Endothelial cell (in vitro differentiated cells): ENCODE measurements around the gene CCDC158. TPM values are rescaled to one million over a fixed set of nuclear protein-coding genes. Genes with fewer than 3 reads are reported as not detected.

Experiments
- DNase-seq: peaks from one replicate; pipeline ENCODE4 v3.0.0; 2021; ENCODE audit warnings: low spot score
- H3K27ac Mint-ChIP-seq: one replicate; pipeline ENCODE4 v1.8.0; 2021; ENCODE audit warnings: mixed read lengths, inconsistent platforms; ENCODE audit not compliant: unreplicated experiment
- H3K27me3 Mint-ChIP-seq: one replicate; pipeline ENCODE4 v1.8.0; 2021; ENCODE audit warnings: mild to moderate bottlenecking, moderate library complexity, mixed read lengths, inconsistent platforms; ENCODE audit not compliant: unreplicated experiment
- H3K36me3 Mint-ChIP-seq: one replicate; pipeline ENCODE4 v1.8.0; 2021; ENCODE audit warnings: mild to moderate bottlenecking, low read depth, mixed read lengths, inconsistent platforms; ENCODE audit not compliant: unreplicated experiment
- H3K4me1 Mint-ChIP-seq: one replicate; pipeline ENCODE4 v1.8.0; 2021; ENCODE audit warnings: mild to moderate bottlenecking, mixed read lengths, inconsistent platforms; ENCODE audit not compliant: unreplicated experiment
- H3K4me3 Mint-ChIP-seq: one replicate; pipeline ENCODE4 v1.8.0; 2021; ENCODE audit warnings: mild to moderate bottlenecking, mixed read lengths, inconsistent platforms; ENCODE audit not compliant: unreplicated experiment
- H3K9me3 Mint-ChIP-seq: one replicate; pipeline ENCODE4 v1.8.0; 2021; ENCODE audit warnings: mixed read lengths, inconsistent platforms; ENCODE audit not compliant: unreplicated experiment
- CTCF ChIP-seq: fragments of 200-600 bp; sonication (generic); IDR thresholded peaks from one replicate; pipeline ENCODE4 v1.5.0; 2021; ENCODE audit warnings: antibody characterized with exemption; ENCODE audit not compliant: unreplicated experiment
- total RNA-seq: library from RNA; stranded (reverse); fragmentation: NEBNext Ultra II Directional; extraction: Animal tissue kit (Norgen Biotek cat#: 25700); gene quantifications from one replicate; pipeline ENCODE4 v1.2.1, GENCODE V29; 2021; ENCODE audit not compliant: unreplicated experiment

CCDC158 gene
- total RNA-seq, 1 donor from 2014 or later: not detected

GRCh38 chr4:76301068-76301774 lies 119.7 kb downstream of the CCDC158 start:
- Mint-ChIP-seq H3K9me3 (peaks cover 3% of the 10 kb centered on the region), H3K27ac (no peak overlapping the region), H3K27me3 (peaks cover 4% of the 10 kb centered on the region), H3K36me3 (peaks cover 10% of the 10 kb centered on the region), H3K4me1 (peaks cover 40% of the 10 kb centered on the region), H3K4me3 (no peak overlapping the region)
- no peak for DNase-seq
- no peak for TF ChIP-seq CTCF

DNA sequence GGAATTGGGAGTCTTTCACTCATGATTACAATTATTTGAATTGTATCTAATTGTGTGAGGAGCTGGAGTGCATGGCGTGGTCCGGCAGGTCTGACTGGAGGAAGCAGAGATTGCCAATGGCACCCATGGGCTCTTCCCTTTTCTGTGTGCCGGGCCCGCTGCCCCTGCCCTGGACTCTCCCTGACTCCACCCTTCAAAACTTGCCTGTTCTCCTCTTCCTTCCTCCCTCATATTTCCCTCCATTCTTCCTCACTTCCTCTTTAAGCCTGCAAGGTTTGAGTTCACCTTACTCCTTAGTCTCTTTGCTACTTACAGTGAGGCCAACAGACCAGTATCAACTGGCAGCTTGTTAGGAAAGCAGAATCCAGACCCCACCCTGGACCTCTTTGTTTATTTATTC lies 120.9 kb downstream of the CCDC158 start:
- Mint-ChIP-seq H3K4me3 (peak overlapping the region; percentile 8), H3K36me3 (peaks cover 10% of the 10 kb centered on the region), H3K27me3 (peaks cover 2% of the 10 kb centered on the region), H3K4me1 (peaks cover 34% of the 10 kb centered on the region), H3K9me3 (peaks cover 5% of the 10 kb centered on the region), H3K27ac (peak overlapping the region; percentile 32)
- no peak for DNase-seq
- no peak for TF ChIP-seq CTCF

DNA sequence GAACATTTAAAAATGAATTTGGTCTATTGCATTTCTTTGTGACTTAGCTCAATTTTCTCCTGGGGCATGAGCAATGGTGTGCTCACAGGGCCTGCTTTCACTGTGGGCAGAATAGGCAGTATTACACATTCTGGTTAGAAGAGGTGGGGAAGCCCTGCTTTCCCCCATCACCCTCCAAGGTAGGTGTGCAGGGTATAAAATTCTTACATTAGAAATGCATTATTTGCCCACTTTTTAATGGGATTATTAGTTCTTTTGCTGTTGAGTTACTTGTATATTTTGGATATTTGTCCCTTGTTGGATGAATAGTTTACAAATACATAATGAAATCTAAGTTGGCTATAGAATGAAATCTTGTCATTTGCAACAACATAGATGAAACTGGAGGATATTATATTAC lies 122.7 kb downstream of the CCDC158 start:
- Mint-ChIP-seq H3K27me3 (peaks cover 1% of the 10 kb centered on the region), H3K27ac (no peak overlapping the region), H3K9me3 (peaks cover 5% of the 10 kb centered on the region), H3K4me1 (peaks cover 29% of the 10 kb centered on the region), H3K4me3 (no peak overlapping the region), H3K36me3 (peaks cover 10% of the 10 kb centered on the region)
- TF ChIP-seq CTCF: no peak
- DNase-seq: no peak

DNA sequence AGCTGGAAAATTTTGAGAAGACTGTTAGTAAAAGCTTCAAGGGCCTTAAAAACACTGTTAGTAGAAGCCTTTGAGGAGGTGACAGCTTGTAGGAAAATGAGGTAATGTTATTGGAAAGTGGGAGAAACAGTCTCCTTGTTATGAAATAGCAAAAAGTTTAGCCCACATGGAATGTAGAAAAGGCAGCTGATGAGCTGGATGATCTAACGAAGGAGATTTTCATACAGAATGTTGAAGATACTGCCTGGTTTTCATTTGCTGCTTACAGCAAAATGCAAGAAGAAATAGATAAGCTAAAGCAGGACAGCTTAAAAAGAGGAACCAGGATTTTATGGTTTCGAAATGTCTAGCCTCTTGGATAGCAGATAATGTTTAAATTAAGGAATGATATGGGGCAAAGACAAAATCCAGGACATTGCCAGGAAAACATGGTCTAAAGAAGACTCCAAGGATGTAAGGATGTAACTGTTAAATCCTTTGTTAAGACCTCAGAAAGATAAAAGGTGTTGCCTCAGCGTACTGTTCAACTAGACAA lies 124.6 kb downstream of the CCDC158 start:
- H3K27ac Mint-ChIP-seq: no peak overlapping the region
- no peak for TF ChIP-seq CTCF
- H3K36me3 Mint-ChIP-seq: peaks cover 10% of the 10 kb centered on the region
- H3K4me3 Mint-ChIP-seq: no peak overlapping the region
- H3K9me3 Mint-ChIP-seq: peaks cover 5% of the 10 kb centered on the region
- DNase-seq: no peak
- peaks cover 19% of the 10 kb centered on the region for H3K4me1 Mint-ChIP-seq
- H3K27me3 Mint-ChIP-seq: peaks cover 1% of the 10 kb centered on the region

DNA sequence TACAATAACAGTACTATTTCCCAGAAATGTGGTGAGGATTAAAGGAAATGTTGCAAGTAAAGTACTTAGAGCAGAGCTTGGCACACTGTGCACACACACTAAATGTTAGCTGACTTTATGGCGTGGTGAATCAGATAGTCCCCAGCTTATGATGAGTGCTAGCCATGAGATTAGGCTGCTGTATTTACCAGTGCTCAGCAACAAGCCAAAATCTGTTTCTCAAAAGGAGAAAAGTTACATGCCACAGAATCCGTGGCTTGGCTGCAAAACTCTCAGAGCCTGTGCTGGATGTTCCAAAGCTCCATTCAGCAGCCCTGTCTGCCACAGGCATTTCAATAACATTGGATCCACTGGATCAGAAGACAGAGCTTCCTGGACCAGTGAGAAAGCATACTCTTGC lies 127.2 kb downstream of the CCDC158 start:
- Mint-ChIP-seq H3K4me3 (no peak overlapping the region), H3K4me1 (no peaks in the 10 kb centered on the region), H3K27ac (no peak overlapping the region), H3K9me3 (peaks cover 5% of the 10 kb centered on the region), H3K36me3 (peaks cover 10% of the 10 kb centered on the region), H3K27me3 (peaks cover 3% of the 10 kb centered on the region)
- DNase-seq: no peak
- no peak for TF ChIP-seq CTCF
